DND-41 (cell line): Measurements from ENCODE around the gene VAPB.

Source experiments
- ATAC-seq: fragments of 200-7000 bp; cut with Tn5 transposase; 3 replicates; pipeline ENCODE4 v1.9.1; 2021; ENCODE audit warnings: low read depth; ENCODE audit not compliant: insufficient read depth
- DNase-seq: peaks from one replicate; pipeline ENCODE4 v3.0.0-alpha.2; 2020
- H2AFZ ChIP-seq: 2 replicates; pipeline ENCODE4 v1.6.0; 2012; ENCODE audit warnings: low read depth, low read length
- H3K27ac ChIP-seq: 2 replicates; pipeline ENCODE4 v1.5.1; 2012; ENCODE audit warnings: low read length, inconsistent platforms
- H3K27me3 ChIP-seq: fragments of 200-600 bp; sonication (generic); 2 replicates; pipeline ENCODE4 v1.6.0; 2012; ENCODE audit warnings: low read length, mild to moderate bottlenecking, inconsistent platforms; ENCODE audit not compliant: insufficient read depth, poor library complexity
- H3K36me3 ChIP-seq: 2 replicates; pipeline ENCODE4 v1.5.1; 2012; ENCODE audit warnings: low read length, inconsistent platforms; ENCODE audit not compliant: insufficient read depth
- H3K4me1 ChIP-seq: 2 replicates; pipeline ENCODE4 v1.5.1; 2012; ENCODE audit warnings: mild to moderate bottlenecking, low read length; ENCODE audit not compliant: insufficient read depth
- H3K4me2 ChIP-seq: 2 replicates; pipeline ENCODE4 v1.6.0; 2012; ENCODE audit warnings: mild to moderate bottlenecking, moderate library complexity, low read length, inconsistent platforms; ENCODE audit not compliant: insufficient read depth
- H3K4me3 ChIP-seq, 2 experiments: fragments of 200-600 bp in 1 of 2; shearing (Covaris generic) in 1 of 2; 2 replicates each; pipeline ENCODE4 v1.5.1; 2012 to 2016; ENCODE audit warnings: inconsistent platforms in 2 of 2, low read length in 2 of 2, mild to moderate bottlenecking in 2 of 2, low read depth in 1 of 2, moderate library complexity in 1 of 2
- H3K79me2 ChIP-seq: 2 replicates; pipeline ENCODE4 v1.6.0; 2012; ENCODE audit warnings: low read length, inconsistent platforms; ENCODE audit not compliant: insufficient read depth
- H3K9ac ChIP-seq: 2 replicates; pipeline ENCODE4 v1.6.0; 2012; ENCODE audit warnings: low read depth, mild to moderate bottlenecking, inconsistent platforms, low read length, moderate library complexity
- H3K9me3 ChIP-seq: 2 replicates; pipeline ENCODE4 v1.5.1; 2012; ENCODE audit warnings: low read length, moderate library complexity, mild to moderate bottlenecking, inconsistent platforms; ENCODE audit not compliant: insufficient read depth, severe bottlenecking
- H4K20me1 ChIP-seq: 2 replicates; pipeline ENCODE4 v1.6.0; 2012; ENCODE audit warnings: low read length; ENCODE audit not compliant: insufficient read depth
- CTCF ChIP-seq: IDR thresholded peaks from 2 replicates; pipeline ENCODE4 v1.5.1; 2012; ENCODE audit warnings: borderline replicate concordance, low read length, moderate library complexity, mild to moderate bottlenecking; ENCODE audit not compliant: poor library complexity, severe bottlenecking; ENCODE audit errors: extremely low read depth
- EZH2 ChIP-seq: IDR thresholded peaks from 3 replicates; pipeline ENCODE4 v1.6.1; 2012; ENCODE audit warnings: borderline replicate concordance, low read depth, mild to moderate bottlenecking, moderate library complexity, low read length, inconsistent platforms; ENCODE audit not compliant: severe bottlenecking

Gene VAPB

GRCh38 chr20:58403272-58403671 lies 14.2 kb downstream of the VAPB start:
- Histone ChIP-seq H3K9ac (no peak overlapping the region), H3K36me3 (peaks cover 10% of the 10 kb centered on the region; the same call in 1 of the 2 replicates), H3K27ac (no peak overlapping the region), H3K4me1 (no peaks in the 10 kb centered on the region), H2AFZ (no peak overlapping the region), H3K4me2 (no peak overlapping the region), H3K9me3 (no peaks in the 10 kb centered on the region), H3K79me2 (peaks cover 100% of the 10 kb centered on the region), H4K20me1 (peaks cover 89% of the 10 kb centered on the region), H3K27me3 (no peaks in the 10 kb centered on the region), H3K4me3 (no peak overlapping the region)
- no peak for TF ChIP-seq CTCF
- TF ChIP-seq EZH2: no peak
- ATAC-seq: no peak
- DNase-seq: no peak

GRCh38 chr20:58405504-58406291 lies 16.7 kb downstream of the VAPB start:
- Histone ChIP-seq H3K4me1 (no peaks in the 10 kb centered on the region), H3K4me2 (no peak overlapping the region), H3K9me3 (no peaks in the 10 kb centered on the region), H3K36me3 (peaks cover 15% of the 10 kb centered on the region; the same call in 1 of the 2 replicates), H2AFZ (no peak overlapping the region), H3K4me3 (no peak overlapping the region), H3K27me3 (no peaks in the 10 kb centered on the region), H4K20me1 (peaks cover 79% of the 10 kb centered on the region), H3K79me2 (peaks cover 100% of the 10 kb centered on the region), H3K9ac (no peak overlapping the region), H3K27ac (no peak overlapping the region)
- ATAC-seq (no peak), DNase-seq (no peak)
- no peak for TF ChIP-seq EZH2
- TF ChIP-seq CTCF: no peak

- Histone ChIP-seq H3K9me3 (no peaks in the 10 kb centered on the region), H3K27ac (no peak overlapping the region), H3K36me3 (peaks cover 18% of the 10 kb centered on the region; the same call in 1 of the 2 replicates), H3K27me3 (no peaks in the 10 kb centered on the region), H4K20me1 (peaks cover 75% of the 10 kb centered on the region), H2AFZ (no peak overlapping the region), H3K4me3 (no peak overlapping the region), H3K4me1 (no peaks in the 10 kb centered on the region), H3K4me2 (no peak overlapping the region), H3K9ac (no peak overlapping the region), H3K79me2 (peaks cover 100% of the 10 kb centered on the region)
- ATAC-seq: no peak
- no peak for DNase-seq
- TF ChIP-seq EZH2 (no peak), CTCF (no peak)
Observed at GRCh38 chr20:58406422-58407001, 17.5 kb downstream of the VAPB start.
